Liver (tissue), 9 donors: ENCODE results near the gene UGT1A10. TPM values are rescaled to one million over a fixed set of nuclear protein-coding genes. Genes with fewer than 3 reads are reported as not detected.
A peak's percentile ranks its signal among the peaks of the same experiment; 100 is the strongest.

ENCODE experiments used
- DNase-seq: peaks from one replicate; pipeline ENCODE4 v3.0.0-alpha.2; 2017; ENCODE audit warnings: low spot score
- H3K27ac ChIP-seq, 2 donors: one replicate each; pipeline ENCODE4 v1.7.0; 2013; ENCODE audit warnings: inconsistent platforms in 2 of 2, low read length in 2 of 2, control low read depth in 1 of 2, low read depth in 1 of 2, mild to moderate bottlenecking in 1 of 2
- H3K27me3 ChIP-seq, 4 donors: one replicate each; pipeline versions ENCODE4 v1.6.1 to v1.7.0; 2013; ENCODE audit warnings: low read length in 3 of 4, inconsistent platforms in 1 of 4, mild to moderate bottlenecking in 1 of 4, moderate library complexity in 1 of 4; ENCODE audit not compliant: control insufficient read depth in 4 of 4, insufficient read depth in 4 of 4
- H3K36me3 ChIP-seq, 4 donors: one replicate each; pipeline versions ENCODE4 v1.6.1 to v1.7.0; 2013; ENCODE audit warnings: low read length in 3 of 4, mild to moderate bottlenecking in 3 of 4, low read depth in 1 of 4, moderate library complexity in 1 of 4; ENCODE audit not compliant: control insufficient read depth in 4 of 4, insufficient read depth in 3 of 4
- H3K4me1 ChIP-seq, 4 donors: one replicate each; pipeline versions ENCODE4 v1.6.1 to v1.7.0; 2013; ENCODE audit warnings: low read length in 3 of 4, mild to moderate bottlenecking in 3 of 4, moderate library complexity in 1 of 4; ENCODE audit not compliant: control insufficient read depth in 4 of 4, insufficient read depth in 4 of 4
- H3K4me3 ChIP-seq, 3 donors: one replicate each; pipeline versions ENCODE4 v1.6.1 to v1.7.0; 2013; ENCODE audit warnings: low read length in 3 of 3, control low read depth in 1 of 3, low read depth in 1 of 3, mild to moderate bottlenecking in 1 of 3
- H3K9ac ChIP-seq, 2 donors: one replicate each; pipeline ENCODE4 v1.7.0; 2013; ENCODE audit warnings: low read length in 2 of 2, mild to moderate bottlenecking in 2 of 2, moderate library complexity in 2 of 2, control low read depth in 1 of 2, low read depth in 1 of 2
- H3K9me3 ChIP-seq, 4 donors: one replicate each; pipeline versions ENCODE4 v1.6.1 to v1.7.0; 2013; ENCODE audit warnings: low read length in 3 of 4; ENCODE audit not compliant: control insufficient read depth in 4 of 4
- EGR1 ChIP-seq, 2 donors: IDR thresholded peaks; 2 replicates each; pipeline ENCODE4 v1.6.1; 2016 to 2018; ENCODE audit warnings: antibody characterized with exemption in 2 of 2, low read depth in 2 of 2
- FOXA1 ChIP-seq: IDR thresholded peaks from 2 replicates; pipeline ENCODE4 v1.6.1; 2016; ENCODE audit warnings: antibody characterized with exemption
- FOXA2 ChIP-seq: IDR thresholded peaks from 2 replicates; pipeline ENCODE4 v1.6.1; 2016; ENCODE audit warnings: antibody characterized with exemption
- GABPA ChIP-seq, 2 donors: IDR thresholded peaks in 1 of 2; conservative IDR thresholded peaks in 1 of 2; 2 replicates each; pipeline ENCODE4 v1.6.1; 2016; ENCODE audit warnings: antibody characterized with exemption in 2 of 2, mild to moderate bottlenecking in 1 of 2, moderate library complexity in 1 of 2
- HNF4A ChIP-seq, 2 donors: conservative IDR thresholded peaks; 2 replicates each; pipeline ENCODE4 v1.6.1; 2016; ENCODE audit warnings: antibody characterized with exemption in 2 of 2, mild to moderate bottlenecking in 2 of 2
- HNF4G ChIP-seq: IDR thresholded peaks from 2 replicates; pipeline ENCODE4 v1.6.1; 2016; ENCODE audit warnings: antibody characterized with exemption
- JUND ChIP-seq, 2 donors: IDR thresholded peaks; 2 replicates each; pipeline ENCODE4 v1.6.1; 2016; ENCODE audit warnings: antibody characterized with exemption in 2 of 2
- NR2F2 ChIP-seq: IDR thresholded peaks from 2 replicates; pipeline ENCODE4 v1.6.1; 2016; ENCODE audit warnings: antibody characterized with exemption
- RAD21 ChIP-seq, 2 donors: IDR thresholded peaks; 2 replicates each; pipeline ENCODE4 v1.6.1; 2016; ENCODE audit warnings: antibody characterized with exemption in 2 of 2, mild to moderate bottlenecking in 2 of 2
- RXRA ChIP-seq, 2 donors: IDR thresholded peaks; 2 replicates each; pipeline ENCODE4 v1.6.1; 2017 to 2018; ENCODE audit warnings: antibody characterized with exemption in 2 of 2, mild to moderate bottlenecking in 1 of 2
- SP1 ChIP-seq: IDR thresholded peaks from 2 replicates; pipeline ENCODE4 v1.6.1; 2018; ENCODE audit warnings: antibody characterized with exemption, mild to moderate bottlenecking
- TAF1 ChIP-seq: conservative IDR thresholded peaks from 2 replicates; pipeline ENCODE4 v1.6.1; 2016; ENCODE audit warnings: antibody characterized with exemption, mild to moderate bottlenecking
- YY1 ChIP-seq: IDR thresholded peaks from 2 replicates; pipeline ENCODE4 v1.6.1; 2016; ENCODE audit warnings: antibody characterized with exemption, mild to moderate bottlenecking
- WGBS: extraction: QIAGEN DNeasy Blood & Tissue Kit; methylation state at CpG from one replicate; pipeline ENCODE4 v1.1.7; 2013; 5-methylcytosine and 5-hydroxymethylcytosine counted together
- polyA plus RNA-seq, 2 donors: library from polyadenylated mRNA; stranded (reverse) in 1 of 2; unstranded in 1 of 2; fragments of 200-250 nt in 1 of 2; fragments of >200 nt in 1 of 2; fragmentation: Nextera tagmentation in 1 of 2; extraction: Ambion mirVana in 1 of 2; gene quantifications; one replicate each; pipeline versions ENCODE4 v1.2.1 to v1.2.3, GENCODE V29; 2013 to 2015
- total RNA-seq, 2 donors: library from RNA; depleted of rRNA; stranded (reverse); fragments of >200 nt; gene quantifications; one replicate each; pipeline ENCODE4 v1.2.3, GENCODE V29; 2014
- TF ChIP-seq, protein P1 (sequence below): IDR thresholded peaks from 2 replicates; pipeline ENCODE4 v1.6.1; 2016; ENCODE audit warnings: antibody characterized with exemption, mild to moderate bottlenecking
- TF ChIP-seq, protein P2 (sequence below): IDR thresholded peaks from 2 replicates; pipeline ENCODE4 v1.6.1; 2016; ENCODE audit warnings: antibody characterized with exemption
- TF ChIP-seq, protein P3 (sequence below): fragments of 150-350 bp; IDR thresholded peaks from 2 replicates; pipeline ENCODE4 v1.5.1; 2017; ENCODE audit warnings: improper control_type of control experiment, low read depth, low read length; ENCODE audit not compliant: missing input control
- TF ChIP-seq, protein P4 (sequence below): IDR thresholded peaks from 2 replicates; pipeline ENCODE4 v1.6.1; 2016; ENCODE audit warnings: antibody characterized with exemption
- TF ChIP-seq, protein P5 (sequence below): IDR thresholded peaks from 2 replicates; pipeline ENCODE4 v1.6.1; 2016; ENCODE audit warnings: antibody characterized with exemption
- donor health status: healthy.
- donor health status: healthy.
- donor health status: healthy.
- donor health status: healthy.
- donor health status: healthy.

UGT1A10 gene
- total and polyA plus RNA-seq, 4 donors, result 0.08 TPM; not detected in 2

DNA sequence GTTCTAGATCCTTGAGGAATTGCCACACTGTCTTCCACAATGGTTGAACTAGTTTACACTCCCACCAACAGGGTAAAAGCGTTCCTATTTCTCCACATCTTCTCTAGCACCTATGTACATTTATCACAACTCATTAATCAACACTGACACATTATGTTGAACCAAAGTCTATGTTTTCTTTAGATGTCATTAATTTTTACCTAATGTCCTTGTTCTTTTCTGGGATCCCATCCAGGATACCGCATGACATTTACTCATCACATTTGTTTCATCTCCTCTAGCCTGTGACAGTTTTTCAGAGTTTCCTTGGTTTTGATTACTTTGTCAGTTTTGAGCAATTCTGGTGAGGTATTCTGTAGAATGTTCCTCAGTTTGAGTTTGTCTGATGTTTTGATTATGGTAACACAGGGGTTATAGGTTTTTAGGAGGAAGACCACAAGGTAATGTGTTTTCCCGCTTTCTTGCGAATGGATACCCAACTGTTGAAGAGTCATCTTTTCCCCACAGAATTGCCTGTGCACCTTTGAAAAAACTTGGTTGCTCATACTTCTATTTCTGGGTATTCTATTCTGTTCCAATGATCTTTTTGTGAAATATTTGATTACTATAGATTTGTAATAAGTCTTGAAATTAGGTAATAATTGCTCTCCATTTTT lies 32.5 kb downstream of the UGT1A10 start (continued):
- TF ChIP-seq, protein P1, sequence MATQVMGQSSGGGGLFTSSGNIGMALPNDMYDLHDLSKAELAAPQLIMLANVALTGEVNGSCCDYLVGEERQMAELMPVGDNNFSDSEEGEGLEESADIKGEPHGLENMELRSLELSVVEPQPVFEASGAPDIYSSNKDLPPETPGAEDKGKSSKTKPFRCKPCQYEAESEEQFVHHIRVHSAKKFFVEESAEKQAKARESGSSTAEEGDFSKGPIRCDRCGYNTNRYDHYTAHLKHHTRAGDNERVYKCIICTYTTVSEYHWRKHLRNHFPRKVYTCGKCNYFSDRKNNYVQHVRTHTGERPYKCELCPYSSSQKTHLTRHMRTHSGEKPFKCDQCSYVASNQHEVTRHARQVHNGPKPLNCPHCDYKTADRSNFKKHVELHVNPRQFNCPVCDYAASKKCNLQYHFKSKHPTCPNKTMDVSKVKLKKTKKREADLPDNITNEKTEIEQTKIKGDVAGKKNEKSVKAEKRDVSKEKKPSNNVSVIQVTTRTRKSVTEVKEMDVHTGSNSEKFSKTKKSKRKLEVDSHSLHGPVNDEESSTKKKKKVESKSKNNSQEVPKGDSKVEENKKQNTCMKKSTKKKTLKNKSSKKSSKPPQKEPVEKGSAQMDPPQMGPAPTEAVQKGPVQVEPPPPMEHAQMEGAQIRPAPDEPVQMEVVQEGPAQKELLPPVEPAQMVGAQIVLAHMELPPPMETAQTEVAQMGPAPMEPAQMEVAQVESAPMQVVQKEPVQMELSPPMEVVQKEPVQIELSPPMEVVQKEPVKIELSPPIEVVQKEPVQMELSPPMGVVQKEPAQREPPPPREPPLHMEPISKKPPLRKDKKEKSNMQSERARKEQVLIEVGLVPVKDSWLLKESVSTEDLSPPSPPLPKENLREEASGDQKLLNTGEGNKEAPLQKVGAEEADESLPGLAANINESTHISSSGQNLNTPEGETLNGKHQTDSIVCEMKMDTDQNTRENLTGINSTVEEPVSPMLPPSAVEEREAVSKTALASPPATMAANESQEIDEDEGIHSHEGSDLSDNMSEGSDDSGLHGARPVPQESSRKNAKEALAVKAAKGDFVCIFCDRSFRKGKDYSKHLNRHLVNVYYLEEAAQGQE, result no peak
- TF ChIP-seq RAD21 (IDR thresholded peaks at IDR 0.05), result peak; percentile 48 to 53

DNA sequence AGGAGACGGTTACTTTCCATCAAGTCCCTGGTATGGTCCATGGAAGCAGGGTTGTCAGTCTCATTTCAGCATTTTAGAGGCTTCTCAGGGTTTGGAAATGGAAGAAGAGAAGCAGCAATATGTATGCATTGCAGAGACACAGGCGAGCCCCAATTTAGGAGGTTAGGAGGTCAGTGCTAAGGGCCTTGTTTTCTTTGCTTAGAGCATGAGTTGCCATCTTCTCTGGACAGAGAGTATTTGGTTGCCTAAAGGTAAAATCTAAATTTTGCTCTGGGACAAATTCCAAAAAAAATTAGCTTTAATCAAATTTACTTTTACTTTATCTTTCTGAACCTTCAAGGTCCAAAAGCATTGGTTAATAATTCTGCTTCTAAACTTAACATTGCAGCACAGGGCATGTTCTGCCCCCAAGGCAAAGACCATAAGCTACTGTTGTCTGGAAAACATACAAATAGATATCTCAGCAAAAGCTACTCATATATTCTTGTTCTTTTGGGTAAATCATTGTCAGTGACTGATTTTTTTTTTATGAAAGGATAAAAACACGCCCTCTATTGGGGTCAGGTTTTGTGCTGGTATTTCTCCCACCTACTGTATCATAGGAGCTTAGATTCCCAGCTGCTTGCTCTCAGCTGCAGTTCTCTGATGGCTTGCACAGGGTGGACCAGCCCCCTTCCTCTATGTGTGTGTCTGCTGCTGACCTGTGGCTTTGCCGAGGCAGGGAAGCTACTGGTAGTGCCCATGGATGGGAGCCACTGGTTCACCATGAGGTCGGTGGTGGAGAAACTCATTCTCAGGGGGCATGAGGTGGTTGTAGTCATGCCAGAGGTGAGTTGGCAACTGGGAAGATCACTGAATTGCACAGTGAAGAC lies 35.3 kb downstream of the UGT1A10 start, which contains the start of gene UGT1A9:
UGT1A9 (plus strand) TSS at position 609 of the 872 bp plus-strand sequence; CDS start at position 646, 37 bp downstream.
- Histone ChIP-seq H3K36me3 (no peaks in the 10 kb centered on the region), H3K27ac (peak within 1 kb of the TSS; percentile 90 to 98), H3K9me3 (no peaks in the 10 kb centered on the region), H3K9ac (peak within 1 kb of the TSS; percentile 37 to 94), H3K27me3 (no peaks in the 10 kb centered on the region), H3K4me1 (peaks cover 5 to 40% (median 26%) of the 10 kb centered on the region in 4 donors), H3K4me3 (peak within 1 kb of the TSS; percentile 45 to 69 (median 51))
- no peak for DNase-seq
- WGBS, result 50% methylated on average over 5 of the region's 5 CpGs
- TF ChIP-seq SP1 (peak; percentile 88), NR2F2 (no peak), RXRA (IDR thresholded peaks at IDR 0.05) (peak; percentile 74 to 83), FOXA1 (no peak), GABPA (IDR thresholded peaks at IDR 0.05 in 1 of 2, conservative IDR thresholded peaks at IDR 0.05 in 1 of 2) (no peak), RAD21 (IDR thresholded peaks at IDR 0.05) (peak in 1 of 2 donors; percentile 51), HNF4G (peak; percentile 77), FOXA2 (no peak), YY1 (peak; percentile 32), TAF1 (peak; percentile 62), HNF4A (conservative IDR thresholded peaks at IDR 0.05) (peak; percentile 98), JUND (IDR thresholded peaks at IDR 0.05) (peak in 1 of 2 donors; percentile 59), EGR1 (IDR thresholded peaks at IDR 0.05; ENCODE audit: low read depth in 2 of 2) (no peak)
- TF ChIP-seq, protein P2, sequence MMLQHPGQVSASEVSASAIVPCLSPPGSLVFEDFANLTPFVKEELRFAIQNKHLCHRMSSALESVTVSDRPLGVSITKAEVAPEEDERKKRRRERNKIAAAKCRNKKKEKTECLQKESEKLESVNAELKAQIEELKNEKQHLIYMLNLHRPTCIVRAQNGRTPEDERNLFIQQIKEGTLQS, result peak; percentile 57
- TF ChIP-seq, protein P3, sequence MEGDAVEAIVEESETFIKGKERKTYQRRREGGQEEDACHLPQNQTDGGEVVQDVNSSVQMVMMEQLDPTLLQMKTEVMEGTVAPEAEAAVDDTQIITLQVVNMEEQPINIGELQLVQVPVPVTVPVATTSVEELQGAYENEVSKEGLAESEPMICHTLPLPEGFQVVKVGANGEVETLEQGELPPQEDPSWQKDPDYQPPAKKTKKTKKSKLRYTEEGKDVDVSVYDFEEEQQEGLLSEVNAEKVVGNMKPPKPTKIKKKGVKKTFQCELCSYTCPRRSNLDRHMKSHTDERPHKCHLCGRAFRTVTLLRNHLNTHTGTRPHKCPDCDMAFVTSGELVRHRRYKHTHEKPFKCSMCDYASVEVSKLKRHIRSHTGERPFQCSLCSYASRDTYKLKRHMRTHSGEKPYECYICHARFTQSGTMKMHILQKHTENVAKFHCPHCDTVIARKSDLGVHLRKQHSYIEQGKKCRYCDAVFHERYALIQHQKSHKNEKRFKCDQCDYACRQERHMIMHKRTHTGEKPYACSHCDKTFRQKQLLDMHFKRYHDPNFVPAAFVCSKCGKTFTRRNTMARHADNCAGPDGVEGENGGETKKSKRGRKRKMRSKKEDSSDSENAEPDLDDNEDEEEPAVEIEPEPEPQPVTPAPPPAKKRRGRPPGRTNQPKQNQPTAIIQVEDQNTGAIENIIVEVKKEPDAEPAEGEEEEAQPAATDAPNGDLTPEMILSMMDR, result no peak
- TF ChIP-seq, protein P1, result peak; percentile 65
- TF ChIP-seq, protein P4, sequence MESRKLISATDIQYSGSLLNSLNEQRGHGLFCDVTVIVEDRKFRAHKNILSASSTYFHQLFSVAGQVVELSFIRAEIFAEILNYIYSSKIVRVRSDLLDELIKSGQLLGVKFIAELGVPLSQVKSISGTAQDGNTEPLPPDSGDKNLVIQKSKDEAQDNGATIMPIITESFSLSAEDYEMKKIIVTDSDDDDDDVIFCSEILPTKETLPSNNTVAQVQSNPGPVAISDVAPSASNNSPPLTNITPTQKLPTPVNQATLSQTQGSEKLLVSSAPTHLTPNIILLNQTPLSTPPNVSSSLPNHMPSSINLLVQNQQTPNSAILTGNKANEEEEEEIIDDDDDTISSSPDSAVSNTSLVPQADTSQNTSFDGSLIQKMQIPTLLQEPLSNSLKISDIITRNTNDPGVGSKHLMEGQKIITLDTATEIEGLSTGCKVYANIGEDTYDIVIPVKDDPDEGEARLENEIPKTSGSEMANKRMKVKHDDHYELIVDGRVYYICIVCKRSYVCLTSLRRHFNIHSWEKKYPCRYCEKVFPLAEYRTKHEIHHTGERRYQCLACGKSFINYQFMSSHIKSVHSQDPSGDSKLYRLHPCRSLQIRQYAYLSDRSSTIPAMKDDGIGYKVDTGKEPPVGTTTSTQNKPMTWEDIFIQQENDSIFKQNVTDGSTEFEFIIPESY, result peak; percentile 72
- TF ChIP-seq, protein P5, sequence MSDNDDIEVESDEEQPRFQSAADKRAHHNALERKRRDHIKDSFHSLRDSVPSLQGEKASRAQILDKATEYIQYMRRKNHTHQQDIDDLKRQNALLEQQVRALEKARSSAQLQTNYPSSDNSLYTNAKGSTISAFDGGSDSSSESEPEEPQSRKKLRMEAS, result peak; percentile 38
